Cerebellar nuclear complex (tissue), 1 donor: Measurements from ENCODE around the gene SH2D3A.
A peak's percentile ranks its signal among the peaks of the same experiment; 100 is the strongest.

Experiments
- DNase-seq, 2 experiments: peaks; one replicate each; lab custom pipeline; 2025; lab: John Stamatoyannopoulos, UW

The SH2D3A gene

DNA sequence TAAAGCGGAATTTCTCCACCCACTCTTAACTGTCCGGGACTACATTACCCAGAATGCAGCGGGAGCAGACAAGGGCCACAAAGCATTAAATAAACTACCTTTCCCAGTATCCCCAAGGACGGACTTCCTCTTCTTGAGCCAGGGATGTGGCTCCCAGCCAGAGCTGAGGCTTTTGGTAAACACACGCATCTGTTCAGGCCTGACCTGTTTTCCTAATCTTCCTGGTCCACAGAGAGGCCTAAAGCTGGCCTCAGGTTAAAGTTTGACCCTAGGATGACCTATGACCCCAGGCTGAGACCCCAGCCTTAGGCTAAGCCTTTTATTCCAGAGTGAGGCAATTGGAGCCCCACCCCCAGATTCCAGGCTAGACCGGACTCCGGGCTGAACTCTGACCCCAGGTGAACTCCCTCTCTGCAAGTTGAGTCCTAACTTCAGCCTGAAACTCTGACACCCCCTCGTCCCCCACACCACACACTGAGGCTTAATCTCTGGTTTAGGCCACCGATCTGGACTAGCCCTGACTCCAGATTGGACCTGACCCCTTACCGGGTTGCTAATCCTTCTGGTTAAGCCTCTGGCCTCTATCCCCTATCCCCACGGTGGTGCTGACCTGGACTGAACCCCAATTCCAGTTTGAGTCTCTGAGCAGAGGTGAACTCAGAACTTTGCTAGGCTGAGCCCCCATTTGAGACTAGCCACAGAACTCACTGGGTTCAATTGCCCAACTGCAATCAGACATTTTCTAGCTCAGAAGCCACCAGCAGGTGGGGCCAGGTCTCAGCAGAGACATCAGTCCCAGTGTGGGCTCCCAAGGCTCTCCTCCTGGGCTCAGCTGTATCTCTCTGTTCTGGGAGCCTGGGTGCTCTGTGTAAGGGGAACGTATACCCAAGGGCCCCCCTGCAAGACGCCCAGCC is 29.1 kb downstream of the SH2D3A start:
- DNase-seq = no peak

DNA sequence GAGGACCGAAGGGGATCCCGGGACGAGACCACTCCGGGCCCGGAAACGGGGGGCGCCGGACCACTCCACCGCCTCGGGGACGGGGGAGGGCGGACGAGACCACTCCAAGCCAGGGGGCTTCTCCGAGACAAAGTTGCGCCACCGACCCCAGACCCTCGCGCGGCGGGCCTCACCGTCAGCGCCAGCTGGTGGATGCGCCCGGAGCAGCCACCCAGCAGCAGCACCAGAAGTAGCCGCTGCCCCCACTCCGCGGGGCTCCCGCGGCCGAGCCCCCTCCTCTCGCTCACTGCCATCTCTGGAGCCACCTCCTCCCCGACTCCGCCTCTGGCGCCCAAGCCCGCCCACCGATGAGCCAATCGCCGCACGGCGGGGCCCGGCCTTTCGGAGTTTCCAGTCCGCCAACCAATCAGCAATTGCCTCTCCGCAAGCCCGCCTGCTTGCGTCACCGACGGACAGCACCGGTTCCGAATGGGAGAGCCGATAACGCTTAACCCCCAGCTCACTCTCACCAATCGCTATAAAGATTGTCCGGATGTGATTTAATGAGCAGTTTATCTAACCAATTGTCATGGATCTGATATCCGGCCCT is 29.9 kb downstream of the SH2D3A start, which contains the start of gene GPR108:
TSS of gene GPR108 (minus strand) at position 297 of the 589 bp plus-strand sequence. CDS start at position 293, 4 bp downstream.
- peak; percentile 99 for DNase-seq

DNA sequence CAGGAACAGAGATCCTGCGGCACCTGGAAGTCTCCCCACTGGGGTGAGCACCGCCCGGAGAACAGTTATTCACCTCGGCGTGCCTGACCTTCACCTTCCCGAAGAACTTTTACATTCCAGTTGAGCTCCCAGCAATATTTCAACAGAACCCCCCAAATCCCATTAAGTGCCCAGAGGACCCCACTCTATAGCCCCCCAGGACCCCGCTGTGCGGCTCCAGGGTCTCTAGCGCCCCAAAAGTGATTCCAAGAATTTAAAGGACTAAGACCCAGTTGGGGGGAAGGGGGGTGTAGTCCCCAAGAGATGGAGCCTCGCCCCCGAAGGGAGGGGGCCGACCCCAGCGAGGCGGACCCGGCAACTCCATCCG is 30.3 kb downstream of the SH2D3A start:
- no peak for DNase-seq

DNA sequence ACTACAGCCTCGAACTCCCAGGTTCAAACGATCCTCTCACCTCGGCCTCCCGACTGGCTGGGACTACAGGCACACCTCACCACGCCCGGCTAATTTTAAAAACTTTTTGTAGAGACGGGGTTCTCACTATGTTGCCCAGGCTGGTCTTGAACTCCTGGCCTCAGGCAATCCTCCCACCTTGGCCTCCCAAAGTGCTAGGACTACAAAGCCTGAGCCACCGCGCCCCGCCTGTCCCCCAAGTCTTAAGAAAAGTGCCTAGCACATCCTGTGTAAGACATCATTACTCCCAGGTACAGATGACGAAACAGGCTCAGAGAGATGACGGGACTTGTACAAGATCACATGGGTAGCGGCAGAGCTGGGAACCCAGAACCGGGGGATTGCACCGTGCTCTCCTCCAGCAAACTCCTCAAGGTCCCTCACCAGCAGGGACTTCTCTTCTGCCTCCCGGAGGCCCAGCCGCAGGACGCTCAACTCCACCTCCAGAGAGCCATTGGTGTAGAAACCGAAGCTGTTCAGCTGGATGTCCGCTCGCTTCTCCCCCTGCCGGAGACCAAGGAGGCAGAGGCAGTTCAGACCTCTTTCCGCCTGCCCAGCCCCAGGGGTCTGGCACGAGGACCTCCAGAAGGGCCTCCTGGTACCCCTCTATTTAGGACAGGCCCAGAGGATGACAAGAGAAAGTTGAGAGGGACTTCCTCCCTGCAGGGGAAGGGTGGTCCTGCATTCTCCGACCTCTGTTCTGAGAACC is 30.9 kb downstream of the SH2D3A start:
- no peak for DNase-seq

DNA sequence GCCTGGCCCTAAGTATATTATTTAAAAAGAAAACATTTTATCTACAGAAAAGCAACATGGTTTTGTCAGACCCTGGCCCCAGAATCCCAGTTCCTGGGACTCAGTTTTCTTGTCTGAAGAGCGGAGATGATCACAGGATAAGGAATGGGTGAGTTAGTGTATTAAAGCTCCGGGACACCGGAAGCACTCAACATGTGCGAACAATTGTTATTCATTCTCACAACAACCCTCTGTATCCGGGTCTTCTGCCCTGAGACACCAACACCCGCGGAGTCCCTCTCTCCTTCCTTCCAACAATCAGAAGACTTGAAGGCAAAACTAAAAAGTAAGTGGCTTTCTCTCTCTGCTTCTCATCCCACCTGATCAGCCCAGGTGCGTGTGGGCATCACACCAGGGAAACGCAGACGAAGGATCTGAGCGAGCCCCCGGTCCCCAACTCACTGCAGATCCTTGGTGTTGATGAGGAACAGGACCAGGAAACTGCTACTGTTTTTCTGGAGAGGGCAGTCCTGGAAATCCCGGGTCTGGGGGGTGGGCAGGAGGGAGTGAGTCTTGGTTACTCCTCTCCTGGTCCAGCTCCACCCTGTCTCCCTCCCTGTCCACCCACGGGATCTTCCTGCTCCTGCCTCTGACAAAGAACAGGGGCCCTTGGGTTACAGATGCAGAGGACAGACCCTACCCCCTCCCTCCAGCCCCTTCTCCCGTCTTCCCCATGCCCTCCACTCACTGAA is 31.9 kb downstream of the SH2D3A start:
- no peak for DNase-seq

DNA sequence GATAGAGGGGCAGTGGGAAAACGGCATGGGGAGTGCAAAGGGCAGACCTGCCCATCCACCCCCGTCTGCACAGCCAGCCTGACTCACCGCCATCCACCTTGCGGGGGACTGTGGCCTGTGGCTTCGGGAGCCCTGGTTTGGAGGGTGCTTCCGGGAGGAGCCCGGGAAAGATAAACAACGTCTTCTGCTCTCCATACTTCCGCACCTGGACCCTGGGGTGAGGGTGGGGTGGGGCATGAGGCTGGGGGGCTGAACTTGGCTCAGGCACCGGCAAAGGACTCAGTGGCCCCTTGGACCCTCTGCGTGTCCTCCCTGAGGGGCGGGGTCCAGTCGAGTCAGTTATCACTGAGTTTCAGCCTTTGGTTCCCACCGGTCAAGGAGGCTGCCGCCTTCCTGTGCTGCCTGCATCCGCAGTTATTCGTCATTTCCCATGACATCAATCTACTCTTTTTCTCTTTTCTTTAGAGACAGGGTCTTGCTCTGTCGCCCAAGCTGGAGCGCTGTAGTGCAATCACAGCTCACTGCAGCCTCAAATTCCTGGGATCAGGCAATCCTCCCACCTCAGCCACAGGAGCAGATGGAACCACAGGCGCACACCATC is 33.0 kb downstream of the SH2D3A start:
- DNase-seq = no peak

DNA sequence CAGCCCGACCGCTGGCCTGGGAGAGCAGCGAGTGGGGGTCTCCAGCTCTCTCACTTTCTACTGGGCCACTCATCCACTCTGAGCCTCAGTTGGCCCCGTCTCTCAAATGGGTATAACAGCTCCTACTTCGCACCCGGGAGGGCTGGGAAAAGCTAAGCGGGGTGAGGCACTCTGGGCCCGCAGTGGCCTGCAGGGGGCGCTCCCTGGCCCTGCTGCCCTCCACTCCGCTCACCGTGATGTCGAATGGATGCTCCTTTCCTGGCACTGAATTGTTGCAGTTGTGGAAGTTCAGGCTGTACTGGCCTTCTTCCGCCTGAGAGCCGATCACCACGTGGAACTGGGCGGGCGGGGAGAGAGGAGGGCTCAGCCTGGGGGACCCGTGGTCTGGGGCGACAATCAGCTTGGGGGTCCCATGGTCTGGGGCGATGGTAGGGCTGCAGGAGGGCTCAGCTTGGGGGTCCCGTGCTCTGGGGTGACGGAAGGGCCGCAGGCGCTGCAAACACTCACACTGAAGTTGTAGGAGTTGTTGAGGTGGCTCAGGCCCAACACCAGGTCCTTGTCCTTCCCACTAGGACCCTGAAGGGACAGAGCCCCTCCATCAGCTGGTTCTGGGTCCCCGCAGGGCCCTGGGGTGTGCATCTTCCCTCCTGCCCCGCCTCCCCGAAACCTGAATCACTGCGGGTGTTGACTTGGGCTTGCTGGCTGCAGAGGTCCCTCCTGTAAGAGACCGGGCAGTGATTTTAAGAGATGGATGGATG is 33.7 kb downstream of the SH2D3A start:
- no peak for DNase-seq

DNA sequence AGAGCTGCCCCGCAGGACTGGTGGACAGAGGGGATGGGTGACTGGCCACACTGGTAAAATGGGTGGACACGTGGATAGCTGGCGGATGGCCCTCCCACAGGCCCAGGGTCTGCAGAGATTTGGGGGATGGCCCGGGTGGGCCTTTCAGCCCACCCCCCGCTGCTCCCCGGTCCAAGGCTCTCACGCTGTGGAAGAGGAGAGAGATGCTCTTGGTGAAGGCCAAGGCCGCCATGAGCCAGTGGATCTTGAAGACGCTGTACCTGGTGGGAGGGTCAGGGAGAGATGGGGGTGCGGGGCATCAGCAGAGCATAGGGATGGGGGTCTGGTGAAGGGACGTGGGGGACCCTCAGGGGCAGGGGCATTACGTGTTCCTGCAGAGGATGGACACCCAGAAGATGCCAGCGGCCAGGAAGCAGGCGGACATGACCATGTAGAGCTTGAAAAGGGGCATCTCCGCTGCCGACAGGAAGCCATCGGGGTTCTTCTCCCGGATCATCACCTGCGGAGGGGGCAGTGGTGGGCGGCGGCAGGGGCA is 34.4 kb downstream of the SH2D3A start:
- DNase-seq = no peak

DNA sequence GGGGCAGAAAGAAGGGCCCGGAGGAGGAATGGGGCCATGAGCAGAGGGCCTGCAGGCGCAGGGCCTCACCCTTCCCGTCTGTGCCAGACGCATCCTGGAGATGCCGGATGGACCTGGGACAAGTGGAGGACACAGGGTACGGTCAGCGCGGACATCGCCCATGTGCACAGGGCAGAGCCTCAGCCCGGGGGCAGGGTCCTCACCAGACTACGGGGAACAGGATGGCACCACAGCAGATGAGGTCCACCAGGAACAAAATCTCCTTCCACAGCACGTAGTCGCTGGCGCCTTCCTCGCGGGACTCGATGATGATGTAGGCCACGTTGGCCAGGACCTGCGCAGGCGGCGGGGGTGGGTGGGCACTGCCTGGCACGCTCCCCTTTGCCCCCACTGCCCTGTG is 35.4 kb downstream of the SH2D3A start:
- DNase-seq = no peak

DNA sequence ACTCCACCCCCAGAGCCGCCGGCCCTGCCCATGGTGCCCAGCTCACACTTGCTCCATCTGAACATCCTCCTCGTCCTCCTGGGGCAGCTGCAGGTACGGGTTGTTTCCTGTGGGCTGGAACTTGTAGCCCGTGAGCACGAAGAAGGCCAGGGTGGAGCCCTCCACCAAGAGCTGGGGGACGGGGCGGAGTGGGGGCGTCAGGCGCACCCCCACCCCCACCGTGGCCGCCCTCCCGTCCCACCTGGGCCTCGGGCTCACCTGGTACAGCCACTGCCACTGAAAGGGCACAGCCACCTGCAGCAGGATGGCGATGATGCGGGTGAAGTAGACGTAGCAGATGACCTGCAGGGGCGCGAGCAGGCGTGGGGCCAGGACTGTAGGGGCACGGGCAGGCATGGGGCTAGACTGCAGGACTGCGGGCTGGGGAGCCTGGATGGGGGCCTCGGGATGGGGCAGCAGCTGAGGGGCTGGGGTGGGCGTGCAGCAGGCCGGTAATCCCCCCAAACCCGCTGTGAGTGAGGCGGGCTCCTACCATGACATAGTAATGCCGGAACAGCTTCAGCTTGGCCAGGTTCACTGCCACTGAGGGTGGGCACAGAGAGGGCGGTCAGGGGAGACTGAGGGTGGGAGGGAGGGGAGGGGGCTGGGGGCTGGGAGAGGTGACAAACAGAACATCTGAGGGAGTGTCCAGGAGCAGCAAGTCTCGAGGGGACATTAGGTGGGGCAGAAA is 36.1 kb downstream of the SH2D3A start:
- DNase-seq = no peak

DNA sequence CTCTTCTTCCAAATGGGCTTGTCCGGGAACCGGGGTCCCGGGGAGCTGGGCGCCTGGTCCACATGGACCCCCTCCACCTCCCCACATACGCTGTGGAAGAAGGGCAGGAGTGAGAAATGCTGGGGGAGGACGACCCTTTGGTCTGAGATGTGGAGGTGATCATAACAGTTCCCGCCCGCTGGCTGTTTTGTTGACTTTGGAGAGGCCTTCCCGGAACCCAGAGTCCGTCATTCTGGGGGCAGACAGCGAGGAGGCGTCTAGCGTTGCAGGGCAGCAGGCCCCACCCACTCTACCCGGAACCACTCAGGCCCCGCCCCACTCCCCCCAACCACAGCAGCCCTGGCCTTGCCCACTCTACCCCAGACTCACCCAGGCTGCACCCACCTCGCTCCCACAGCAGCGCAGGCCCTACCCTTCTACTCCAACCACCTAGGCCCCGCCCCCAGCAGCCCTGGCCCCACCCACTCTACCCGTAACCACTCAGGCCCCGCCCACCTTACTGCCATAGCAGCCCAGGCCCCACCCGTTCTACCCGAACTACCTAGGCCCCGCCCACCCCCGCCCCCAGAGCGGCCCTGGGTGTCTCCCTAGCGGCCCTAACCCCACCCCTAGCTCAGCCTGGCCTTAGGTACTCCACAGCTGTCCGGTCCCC is 37.0 kb downstream of the SH2D3A start:
- no peak for DNase-seq

DNA sequence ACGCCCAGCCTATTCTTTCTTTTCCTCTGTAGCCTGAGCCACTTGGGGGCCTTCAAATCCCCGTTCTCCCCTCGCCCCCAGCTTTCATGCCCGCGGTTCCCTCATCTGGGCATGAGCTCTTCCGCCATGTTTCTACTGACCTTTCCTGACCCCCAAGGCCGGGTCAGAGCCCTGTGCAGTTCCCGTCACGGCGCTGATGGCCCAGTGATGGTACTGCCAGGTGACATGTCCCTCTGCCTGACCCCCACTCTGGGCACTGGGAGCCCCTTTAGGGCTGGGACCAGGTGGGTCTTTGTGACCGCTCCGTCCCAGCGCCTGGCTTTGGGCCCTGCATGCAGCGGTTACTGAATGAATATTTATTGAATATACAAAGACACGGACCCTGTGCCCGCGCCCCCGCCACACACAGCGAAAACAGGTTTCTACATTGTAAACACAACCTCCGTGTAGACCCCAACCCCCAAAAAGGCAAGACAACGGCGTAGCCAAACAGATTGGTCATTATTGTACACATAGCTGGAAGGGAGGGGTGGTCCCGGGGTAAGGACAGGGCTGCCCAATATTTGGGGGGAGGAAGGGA is 37.6 kb downstream of the SH2D3A start:
- no peak for DNase-seq

DNA sequence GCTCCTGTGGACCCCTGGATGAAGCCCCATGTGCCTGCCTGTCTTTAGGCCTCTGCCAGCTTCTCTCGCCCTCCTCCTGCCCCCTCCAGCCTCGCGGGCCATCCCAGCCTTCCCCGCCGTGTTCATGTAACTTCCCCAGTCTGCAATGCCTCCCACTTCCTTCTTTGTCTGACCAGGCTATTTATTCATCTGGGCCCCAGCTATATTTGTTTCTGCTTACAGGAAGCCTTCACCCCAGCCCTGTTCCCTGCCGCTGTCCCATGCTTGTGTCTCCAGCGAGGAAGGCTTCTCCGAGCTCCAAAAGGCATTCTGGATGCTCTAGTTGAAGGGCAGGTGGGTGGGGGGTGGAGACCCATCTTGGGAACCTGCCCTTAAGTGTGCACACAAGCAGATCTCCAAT is 38.9 kb downstream of the SH2D3A start:
- no peak for DNase-seq

DNA sequence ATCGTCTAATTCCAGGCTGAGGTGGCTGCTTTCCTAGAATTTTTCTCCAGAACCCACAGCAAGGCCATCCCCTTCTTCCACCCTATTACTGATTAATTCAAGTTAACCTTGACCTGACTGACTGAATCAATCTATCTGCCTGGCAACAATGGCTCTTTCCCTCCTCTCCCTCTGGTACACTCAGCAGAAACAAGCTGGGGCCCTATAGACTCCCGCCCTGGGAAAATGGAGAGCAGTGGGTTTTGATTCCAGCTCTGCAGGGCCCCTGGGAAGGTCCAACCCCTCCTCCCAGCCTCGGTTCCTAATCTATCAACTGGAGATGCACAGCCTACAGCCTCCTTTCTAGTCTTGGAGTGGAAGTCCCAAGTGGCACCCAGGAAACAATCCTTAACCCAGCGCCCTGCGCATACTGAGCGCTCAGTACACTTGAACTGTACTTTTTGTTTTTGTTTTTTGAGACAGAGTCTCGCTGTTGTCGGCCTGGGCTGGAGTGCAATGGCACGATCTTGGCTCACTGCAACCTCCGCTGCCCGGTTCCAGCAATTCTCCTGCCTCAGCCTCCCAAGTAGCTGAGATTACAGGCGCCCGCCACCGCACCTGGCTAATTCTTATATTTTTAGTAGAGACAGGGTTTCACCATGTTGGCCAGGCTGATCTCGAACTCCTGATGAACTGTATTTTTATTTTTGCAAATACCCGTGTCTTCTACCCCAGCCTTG is 41.6 kb downstream of the SH2D3A start:
- no peak for DNase-seq

DNA sequence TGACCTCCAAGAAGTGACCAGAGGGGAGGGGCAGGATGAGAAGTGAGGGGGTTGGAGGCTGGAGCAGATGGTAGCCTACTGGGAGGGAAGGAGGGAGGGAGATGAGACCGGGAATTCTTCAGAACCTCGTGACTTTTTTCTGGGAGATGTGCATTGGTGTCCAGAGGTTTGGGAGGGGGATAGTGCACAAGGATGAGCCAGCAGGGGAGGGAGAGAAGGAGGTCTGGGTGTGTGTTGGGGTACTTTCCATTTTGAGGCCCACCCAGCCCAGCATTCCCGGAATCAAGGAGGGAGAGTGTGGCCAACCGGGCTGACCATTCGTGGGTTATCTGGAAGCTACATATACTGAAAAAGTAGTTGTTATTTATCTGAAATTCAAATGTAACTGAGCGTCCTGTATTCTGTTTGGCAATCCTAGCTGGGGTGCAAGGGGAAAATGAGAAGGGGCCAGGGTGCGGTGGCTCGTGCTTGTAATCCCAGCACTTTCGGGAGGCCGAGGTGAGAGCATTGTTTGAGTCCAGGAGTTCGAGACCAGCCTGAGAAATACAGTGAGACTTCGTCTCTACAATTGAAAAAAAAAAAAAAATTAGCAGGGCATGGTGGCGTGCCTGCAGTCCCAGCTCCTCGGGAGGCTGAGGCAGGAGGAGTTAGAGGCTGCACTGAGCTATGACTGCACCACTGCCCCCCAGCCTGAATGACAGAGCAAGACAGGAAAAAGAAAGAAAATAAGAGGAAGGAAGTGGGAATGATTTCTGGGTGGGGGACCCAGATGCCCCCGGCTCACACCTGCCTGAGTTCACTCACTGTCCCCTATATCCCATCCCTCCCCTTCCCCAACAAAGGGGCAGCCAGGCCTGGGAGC is 42.4 kb downstream of the SH2D3A start:
- DNase-seq = no peak

DNA sequence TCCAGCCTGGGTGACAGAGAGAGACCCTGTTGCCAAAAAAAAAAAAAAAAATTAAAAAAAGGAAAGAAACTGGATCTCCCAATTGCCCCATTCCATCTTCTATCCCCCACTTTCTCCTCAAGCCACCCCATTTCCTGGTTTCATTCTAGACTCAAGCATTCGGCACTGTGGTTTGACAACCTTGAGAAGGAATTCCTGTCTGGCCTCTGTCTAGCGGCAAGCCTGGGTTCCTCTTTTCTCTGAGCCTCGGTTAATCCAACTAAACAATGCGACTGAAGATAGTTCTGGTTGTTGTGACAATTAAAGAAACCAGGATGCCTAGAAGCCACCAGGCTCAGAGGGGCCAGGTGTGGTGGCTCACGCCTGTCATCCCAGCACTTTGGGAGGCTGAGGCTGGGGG is 43.5 kb downstream of the SH2D3A start:
- no peak for DNase-seq

DNA sequence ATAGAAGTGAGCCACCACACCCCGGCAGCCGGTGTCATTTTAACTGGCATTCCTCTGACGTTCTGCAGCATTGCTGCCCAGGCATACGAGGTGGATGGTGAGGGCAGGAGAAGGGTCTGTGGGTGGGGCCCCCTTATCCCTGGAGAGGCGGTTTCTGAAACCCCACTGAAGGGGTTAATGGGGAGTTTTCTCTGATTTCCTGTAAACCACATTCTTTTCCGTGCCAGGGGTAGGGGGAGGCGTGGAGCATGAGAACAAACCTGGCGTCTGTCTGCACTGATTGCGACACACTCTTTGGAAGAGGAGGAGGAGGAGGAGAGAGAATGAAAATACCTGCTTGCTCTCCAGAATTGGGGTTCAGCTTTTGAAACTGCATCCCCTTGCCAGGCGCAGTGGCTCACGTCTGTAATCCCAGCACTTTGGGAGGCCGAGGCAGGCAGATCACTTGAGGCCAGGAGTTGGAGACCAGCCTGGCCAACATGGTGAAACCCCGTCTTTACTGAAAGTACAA is 44.1 kb downstream of the SH2D3A start:
- no peak for DNase-seq
